Astrocyte of the spinal cord (primary cell): ENCODE data around the gene GNAI2.

Experiments
- DNase-seq: peaks from one replicate; pipeline ENCODE4 v3.0.0; 2011; ENCODE audit warnings: low read depth, low spot score
- H3K4me3 ChIP-seq: 2 replicates; pipeline ENCODE4 v1.5.1; 2011; ENCODE audit warnings: low read depth, mild to moderate bottlenecking, low read length, moderate library complexity
- in situ Hi-C: cut with HindIII; loops from 2 replicates; pipeline ENCODE4 v1.10.0; 2017; ENCODE audit warnings: low sequenced_read_pairs
- TF ChIP-seq, protein P1 (sequence below): IDR thresholded peaks from 2 replicates; pipeline ENCODE4 v1.5.1; 2012; ENCODE audit warnings: low read depth, mild to moderate bottlenecking, low read length, inconsistent platforms

The GNAI2 gene

DNA sequence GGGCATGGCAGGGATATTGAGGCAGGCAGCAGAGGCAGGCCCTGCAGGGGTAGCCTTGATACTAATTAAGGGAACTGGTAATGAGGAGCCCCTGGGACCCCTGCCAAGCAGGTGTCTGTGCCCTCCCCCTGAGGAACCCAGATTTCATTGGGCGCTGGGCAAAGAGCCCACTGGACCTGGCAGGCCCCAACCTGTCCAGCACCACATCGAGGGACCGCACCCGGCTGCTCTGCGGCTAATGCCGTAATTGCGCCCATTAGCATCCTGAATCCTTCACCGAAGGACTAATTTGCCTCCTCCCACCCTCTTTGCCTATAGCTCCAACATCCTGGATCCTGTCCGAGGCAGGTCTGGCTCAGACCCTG lies 19.2 kb downstream of the GNAI2 start:
- in situ Hi-C loops, result no loop called here
- no peak overlapping the region for H3K4me3 ChIP-seq
- no peak for DNase-seq
- TF ChIP-seq, protein P1, sequence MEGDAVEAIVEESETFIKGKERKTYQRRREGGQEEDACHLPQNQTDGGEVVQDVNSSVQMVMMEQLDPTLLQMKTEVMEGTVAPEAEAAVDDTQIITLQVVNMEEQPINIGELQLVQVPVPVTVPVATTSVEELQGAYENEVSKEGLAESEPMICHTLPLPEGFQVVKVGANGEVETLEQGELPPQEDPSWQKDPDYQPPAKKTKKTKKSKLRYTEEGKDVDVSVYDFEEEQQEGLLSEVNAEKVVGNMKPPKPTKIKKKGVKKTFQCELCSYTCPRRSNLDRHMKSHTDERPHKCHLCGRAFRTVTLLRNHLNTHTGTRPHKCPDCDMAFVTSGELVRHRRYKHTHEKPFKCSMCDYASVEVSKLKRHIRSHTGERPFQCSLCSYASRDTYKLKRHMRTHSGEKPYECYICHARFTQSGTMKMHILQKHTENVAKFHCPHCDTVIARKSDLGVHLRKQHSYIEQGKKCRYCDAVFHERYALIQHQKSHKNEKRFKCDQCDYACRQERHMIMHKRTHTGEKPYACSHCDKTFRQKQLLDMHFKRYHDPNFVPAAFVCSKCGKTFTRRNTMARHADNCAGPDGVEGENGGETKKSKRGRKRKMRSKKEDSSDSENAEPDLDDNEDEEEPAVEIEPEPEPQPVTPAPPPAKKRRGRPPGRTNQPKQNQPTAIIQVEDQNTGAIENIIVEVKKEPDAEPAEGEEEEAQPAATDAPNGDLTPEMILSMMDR, result no peak

DNA sequence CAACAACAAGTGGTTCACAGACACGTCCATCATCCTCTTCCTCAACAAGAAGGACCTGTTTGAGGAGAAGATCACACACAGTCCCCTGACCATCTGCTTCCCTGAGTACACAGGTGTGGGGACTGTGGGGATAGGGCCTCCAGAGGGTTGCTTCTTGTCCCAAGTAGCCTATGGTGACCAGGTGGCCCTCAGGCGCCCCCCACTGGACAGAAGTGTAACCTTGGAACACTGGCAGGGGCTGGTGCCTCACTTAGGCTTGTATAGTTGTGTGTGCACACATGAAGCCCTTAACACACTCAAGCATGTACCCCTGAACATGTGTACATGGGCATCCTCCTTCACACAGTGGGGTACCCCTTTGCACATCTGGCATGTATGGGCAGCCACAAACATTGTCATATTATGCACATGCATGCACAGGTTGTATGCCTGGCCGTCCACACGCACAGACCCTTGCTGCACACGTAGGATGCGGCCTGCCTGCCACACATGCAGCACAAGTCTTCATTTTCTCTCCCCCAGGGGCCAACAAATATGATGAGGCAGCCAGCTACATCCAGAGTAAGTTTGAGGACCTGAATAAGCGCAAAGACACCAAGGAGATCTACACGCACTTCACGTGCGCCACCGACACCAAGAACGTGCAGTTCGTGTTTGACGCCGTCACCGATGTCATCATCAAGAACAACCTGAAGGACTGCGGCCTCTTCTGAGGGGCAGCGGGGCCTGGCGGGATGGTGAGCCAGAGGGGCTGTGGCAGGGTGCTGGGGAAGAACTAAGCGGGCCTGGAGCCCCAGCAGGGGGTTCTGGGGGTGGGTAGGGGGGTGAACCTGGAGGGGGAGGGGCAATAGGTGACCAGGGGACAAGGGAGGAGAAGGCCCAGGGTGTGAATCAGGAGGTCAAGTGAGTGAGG lies 21.2 kb downstream of the GNAI2 start:
- TF ChIP-seq, protein P1, result peak; percentile 70
- in situ Hi-C loops, result no loop called here
- peak; percentile 50 for DNase-seq
- H3K4me3 ChIP-seq, result no peak overlapping the region

DNA sequence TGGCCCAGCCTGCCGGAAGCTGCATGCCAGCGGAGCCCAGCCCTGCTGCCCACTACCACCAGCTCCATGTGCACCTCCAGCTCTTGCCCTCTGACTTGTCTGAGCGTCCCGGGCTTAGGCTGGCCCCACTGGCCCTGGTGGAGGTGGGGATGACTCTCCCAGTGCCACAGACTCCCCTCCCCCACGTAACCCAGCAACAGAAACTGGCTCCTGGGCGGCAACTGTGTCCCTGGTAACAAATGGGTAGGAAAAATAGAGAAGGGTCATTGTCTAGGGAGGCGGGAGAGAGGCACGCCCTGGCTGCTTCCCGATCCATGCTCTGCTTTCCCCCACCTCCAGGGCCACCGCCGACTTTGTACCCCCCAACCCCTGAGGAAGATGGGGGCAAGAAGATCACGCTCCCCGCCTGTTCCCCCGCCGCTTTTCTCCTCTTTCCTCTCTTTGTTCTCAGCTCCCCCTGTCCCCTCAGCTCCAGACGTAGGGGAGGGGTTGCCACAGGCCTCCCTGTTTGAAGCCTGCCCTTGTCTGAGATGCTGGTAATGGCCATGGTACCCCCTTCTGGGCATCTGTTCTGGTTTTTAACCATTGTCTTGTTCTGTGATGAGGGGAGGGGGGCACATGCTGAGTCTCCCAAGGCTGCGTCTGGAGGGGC lies 22.2 kb downstream of the GNAI2 start:
- H3K4me3 ChIP-seq, result no peak overlapping the region
- in situ Hi-C loops, result no loop called here
- no peak for DNase-seq
- TF ChIP-seq, protein P1, result no peak

DNA sequence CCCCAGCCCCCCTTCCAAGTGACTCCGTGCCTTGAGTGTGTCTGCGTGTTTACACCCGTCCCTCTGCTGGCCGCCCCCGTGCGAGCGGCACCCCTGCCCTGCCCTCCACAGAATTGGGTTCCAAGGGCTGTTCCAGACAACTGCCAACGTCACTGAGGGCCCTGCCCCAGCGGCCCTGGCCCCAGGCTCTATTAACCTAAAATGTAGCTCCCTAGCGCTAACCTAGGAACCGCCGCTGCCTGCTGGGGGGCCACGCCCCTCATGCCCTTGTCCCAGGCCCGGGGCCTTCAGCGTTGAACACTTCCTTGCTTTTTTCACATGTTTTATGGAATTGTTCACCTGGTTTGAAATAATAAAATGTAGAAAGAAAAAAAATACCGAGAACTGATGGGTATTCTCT lies 23.0 kb downstream of the GNAI2 start:
- TF ChIP-seq, protein P1, result peak; percentile 18
- in situ Hi-C loops, result no loop called here
- DNase-seq, result no peak
- H3K4me3 ChIP-seq, result no peak overlapping the region

DNA sequence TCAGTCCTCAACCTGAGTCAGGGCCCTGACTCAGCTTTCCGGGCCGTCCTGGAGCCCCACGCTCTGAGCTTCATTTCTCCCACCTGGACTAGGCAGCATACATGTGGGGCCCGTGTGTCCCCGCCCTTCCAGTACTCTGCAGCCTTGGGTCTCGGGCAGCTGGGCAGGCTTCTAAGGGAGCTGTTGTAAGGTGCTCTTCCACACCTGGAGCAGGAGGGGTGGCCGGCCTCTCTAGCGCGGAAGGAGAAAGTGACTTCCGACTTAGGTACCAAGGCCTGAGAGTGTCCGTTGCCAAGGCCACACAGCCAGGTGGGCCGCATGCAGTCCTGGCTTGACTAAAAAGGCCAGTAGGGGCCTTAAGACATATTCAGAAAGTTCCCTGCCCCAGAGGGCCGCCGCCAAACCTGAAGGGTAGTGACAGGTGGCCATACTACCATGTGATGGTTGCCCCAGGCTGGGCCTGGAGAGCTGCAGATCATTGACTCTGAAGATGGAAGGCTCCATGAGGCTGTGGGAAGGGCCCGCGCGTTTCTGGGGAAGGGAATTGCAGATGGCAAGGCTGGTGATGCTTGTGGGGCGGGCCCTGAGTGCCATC lies 23.5 kb downstream of the GNAI2 start:
- no peak for DNase-seq
- H3K4me3 ChIP-seq, result no peak overlapping the region
- TF ChIP-seq, protein P1, result no peak
- in situ Hi-C loops, result no loop called here

DNA sequence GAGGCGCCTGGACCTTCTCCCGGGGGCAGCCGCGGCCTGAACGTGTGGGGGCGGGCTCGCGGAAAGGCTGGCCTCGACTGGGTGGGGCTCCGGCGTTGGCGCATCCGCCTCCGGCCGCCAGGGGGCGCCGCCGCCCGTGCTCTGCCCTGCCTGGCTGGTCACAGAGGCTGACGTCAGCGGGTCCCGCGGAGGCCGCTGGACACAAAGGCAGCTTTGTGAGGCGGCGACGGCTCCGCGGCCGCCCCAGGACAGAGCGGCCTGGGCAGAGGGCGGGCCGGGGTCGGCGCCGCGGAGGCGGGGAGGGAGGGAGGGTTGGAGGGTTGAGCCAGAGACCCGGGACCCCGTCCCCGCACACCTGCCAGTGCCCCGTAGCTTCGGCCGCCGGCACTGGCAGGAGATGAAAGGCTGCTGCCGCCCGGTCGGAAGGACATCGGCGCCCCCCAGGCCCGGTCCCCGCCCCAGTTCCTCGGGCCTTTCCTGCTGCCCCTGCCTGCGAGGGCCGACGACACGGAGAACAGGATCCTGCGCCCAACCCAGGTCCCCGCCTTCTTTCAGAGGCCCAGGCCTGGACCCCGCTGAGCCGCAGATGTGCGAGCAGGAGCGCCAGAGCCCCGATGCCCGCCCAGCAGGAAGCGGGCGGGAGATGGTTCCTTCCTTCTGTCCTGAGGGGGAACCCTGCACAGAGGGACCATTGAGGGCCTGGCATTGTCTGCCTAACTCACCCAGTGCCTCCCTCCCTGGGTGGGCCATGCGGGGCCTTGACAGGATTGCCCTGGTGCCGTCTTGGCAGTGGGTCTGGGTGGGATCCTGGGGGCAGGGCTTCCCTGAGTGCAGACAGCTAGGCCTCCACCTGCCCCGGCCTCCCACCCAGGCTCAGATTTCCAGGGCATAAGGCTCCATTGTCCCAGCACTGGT lies 24.3 kb downstream of the GNAI2 start:
- peak overlapping the region; percentile 41 for H3K4me3 ChIP-seq
- in situ Hi-C loops, result no loop called here
- TF ChIP-seq, protein P1, result peak; percentile 81

More for the DNA sequence above, 24.3 kb downstream of the GNAI2 start:
- peak; percentile 91 for DNase-seq
